ENCODE measurements around the gene PLD6.
"Not testable (repeated sequence)": the region's sequence is repeated elsewhere in the genome, so short reads cannot be mapped to it uniquely, and the experiment has no call there.

PLD6 gene

DNA sequence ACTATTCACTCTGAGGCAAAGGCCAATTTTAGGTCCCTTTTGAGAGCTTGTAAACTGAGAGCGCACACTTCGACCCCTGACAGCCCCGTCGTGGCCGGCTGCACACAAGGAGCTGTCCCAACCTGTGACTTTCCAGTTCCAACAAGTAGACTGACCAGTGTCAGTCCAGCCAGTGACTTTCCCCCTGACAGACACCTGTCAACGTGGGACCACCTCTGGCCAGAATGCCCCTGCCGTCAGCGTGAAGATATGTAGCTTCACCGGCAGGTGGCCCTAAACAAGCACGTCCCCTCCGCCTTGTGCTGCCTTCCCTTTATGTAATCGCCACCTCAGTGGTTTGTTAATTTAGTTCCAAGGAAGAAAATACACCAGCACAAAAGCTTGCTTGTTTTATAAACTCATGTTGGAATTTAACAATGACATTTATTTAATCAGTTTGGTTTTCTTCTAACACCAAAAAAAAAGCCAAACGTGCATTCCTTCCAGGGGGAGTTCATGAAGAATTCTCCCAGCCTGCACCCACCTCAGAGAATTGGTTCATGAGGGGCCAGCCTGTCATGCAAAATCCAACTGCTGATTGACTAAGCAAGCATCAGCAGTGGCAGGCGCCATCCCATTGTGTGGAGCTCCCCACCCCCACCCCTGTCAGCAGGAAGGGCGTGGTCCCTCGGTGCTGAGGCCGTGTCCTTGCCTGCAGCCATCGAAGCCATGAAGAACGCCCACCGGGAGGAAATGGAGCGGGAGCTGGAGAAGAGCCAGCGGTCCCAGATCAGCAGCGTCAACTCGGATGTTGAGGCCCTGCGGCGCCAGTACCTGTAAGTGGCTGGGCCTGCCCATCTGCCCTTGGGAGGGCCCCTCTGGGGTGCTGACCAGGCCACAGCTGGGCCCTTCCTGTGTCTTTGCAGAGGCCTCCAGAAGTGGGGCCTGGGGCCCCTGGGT lies 33.9 kb downstream of the PLD6 start:
- no peak for DNase-seq

DNA sequence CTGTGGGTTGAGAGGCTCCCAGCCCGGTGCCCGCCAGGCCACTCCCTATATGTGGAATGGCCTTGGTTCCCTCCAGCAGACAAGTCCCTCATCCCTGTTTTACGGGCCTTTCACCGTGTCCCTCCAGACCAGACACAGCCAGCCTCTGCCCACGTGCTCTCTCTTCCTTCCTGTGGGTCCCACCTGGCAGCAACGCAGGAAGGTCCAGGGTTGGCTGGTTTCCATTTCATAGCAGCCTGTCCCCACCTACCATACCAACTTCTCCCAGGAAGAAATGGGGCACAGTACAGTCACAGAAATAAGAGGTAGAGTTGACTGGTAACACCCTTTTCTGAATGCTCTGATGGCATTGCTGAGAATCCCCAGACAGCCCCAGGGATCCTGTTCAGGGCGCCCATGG lies 34.9 kb downstream of the PLD6 start:
- no peak for DNase-seq

DNA sequence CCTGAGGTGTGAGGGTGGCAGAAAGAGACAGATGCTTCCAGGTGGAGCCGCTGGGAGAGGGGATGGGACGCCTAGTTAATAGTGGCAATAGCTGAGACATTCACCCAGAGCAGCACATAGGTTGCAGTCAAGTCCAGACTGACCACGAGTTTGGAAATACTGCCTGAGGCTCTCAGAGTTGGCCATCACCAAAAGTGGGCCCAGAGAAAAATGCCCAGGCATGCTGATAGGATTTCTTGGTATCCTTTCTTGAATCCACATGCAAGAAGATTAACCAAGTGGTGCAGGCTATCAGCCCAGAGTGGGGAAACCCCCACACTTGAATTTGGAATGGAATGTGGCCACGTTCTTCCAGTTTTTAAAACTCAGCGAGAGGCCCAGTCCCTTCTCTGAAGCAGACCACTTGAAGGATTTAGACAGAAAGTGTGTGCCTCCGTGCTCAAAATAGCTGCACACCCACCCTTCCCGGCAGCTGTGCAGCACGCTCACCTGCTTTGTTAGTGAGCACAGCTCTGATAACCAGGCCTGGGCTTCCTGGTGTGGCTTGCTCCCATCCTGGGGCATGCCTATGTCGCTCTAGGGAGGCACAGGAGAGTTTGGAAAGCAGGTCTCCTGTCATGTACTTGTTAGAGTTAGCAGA lies 35.7 kb downstream of the PLD6 start:
- DNase-seq, result no peak

- DNase-seq, result no peak
Measured at GRCh38 chr17:17169396-17169795, 36.7 kb downstream of the PLD6 start.

GRCh38 chr17:17168401-17168800 lies 37.7 kb downstream of the PLD6 start:
- DNase-seq, result no peak

GRCh38 chr17:17167986-17168385 lies 38.1 kb downstream of the PLD6 start:
- no peak for DNase-seq

DNA sequence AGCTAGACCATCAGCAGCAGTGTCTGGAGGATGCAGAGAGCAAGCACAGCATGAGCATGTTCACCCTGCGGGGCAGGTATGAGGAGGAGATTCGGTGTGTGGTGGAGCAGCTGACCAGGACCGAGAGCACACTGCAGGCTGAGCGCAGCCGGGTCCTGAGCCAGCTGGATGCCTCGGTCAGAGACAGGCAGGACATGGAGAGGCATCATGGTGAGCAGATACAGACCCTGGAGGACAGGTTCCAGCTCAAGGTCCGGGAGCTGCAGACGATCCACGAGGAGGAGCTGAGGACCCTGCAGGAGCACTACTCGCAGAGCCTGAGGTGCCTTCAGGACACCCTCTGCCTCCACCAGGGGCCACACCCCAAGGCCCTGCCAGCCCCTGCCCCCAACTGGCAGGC lies 38.8 kb downstream of the PLD6 start:
- no peak for DNase-seq

DNA sequence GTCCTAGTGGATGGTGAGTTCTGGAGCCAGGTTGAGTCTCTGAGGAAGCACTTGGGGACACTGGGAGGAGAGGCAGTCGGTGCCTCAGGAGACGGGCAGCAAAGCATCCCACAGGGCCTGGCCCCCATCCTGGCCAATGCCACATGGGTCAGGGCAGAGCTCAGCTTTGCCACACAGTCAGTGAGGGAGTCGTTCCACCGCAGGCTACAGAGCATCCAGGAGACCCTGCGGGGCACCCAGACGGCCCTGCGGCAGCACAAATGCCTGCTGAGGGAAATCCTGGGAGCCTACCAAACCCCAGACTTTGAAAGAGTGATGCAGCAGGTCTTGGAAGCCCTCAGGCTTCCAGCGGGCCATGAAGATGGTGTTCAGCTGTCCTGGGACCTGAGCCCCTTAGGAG lies 39.7 kb downstream of the PLD6 start:
- DNase-seq, result no peak

DNA sequence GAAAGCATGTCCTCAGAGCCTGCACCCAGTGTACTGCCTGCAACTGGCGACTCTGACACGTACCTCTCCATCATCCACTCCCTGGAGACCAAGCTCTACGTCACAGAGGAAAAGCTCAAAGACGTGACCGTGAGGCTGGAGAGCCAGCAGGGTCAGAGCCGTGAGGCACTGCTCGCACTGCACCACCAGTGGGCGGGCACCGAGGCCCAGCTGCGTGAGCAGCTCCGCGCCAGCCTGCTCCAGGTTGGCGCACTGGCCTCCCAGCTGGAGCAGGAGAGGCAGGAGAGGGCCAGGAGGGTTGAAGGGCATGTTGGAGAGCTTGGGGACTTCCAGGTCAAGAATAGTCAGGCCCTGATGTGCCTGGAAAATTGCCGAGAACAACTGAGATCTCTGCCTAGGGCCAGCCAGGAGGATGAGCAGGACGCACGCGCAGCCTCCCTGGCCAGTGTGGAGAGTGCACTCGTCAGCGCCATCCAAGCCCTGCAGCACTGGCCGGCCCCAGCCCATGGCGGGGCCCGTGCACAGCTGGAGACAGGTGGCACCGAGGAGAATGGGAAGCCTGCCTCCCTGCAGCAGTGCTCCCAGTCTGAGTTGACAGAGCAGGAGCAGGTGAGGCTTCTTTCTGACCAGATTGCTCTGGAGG lies 40.3 kb downstream of the PLD6 start:
- DNase-seq, result no peak

DNA sequence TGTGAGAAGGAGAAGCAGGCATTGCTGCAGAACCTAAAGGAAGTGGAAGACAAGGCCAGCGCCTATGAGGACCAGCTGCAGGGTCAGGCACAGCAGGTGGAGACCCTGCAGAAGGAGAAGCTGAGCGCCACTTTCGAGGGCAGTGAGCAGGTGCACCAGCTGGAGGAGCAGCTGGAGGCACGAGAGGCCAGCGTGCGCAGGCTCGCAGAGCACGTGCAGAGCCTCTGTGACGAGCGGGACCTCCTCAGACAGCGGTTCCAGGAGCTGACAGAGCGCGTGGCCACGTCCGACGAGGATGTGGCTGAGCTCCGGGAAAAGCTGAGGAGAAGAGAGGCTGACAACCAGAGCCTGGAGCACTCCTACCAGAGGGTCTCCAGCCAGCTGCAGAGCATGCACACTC lies 41.5 kb downstream of the PLD6 start:
- no peak for DNase-seq

DNA sequence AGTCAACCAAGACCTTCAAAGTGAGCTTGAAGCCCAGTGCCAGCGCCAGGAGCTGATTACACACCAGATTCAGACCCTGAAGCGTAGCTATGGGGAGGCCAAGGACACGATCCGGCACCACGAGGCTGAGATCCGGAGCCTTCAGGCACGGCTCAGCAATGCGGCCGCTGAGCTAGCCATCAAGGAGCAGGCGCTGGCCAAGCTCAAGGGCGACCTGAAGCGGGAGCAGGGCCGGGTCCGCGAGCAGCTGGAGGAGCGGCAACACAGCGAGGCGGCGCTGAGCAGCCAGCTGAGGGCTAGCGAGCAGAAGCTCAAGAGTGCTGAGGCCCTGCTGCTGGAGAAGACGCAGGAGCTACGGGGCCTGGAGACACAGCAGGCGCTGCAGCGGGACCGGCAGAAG lies 42.0 kb downstream of the PLD6 start:
- DNase-seq, result no peak

- DNase-seq, result no peak
Measured at GRCh38 chr17:17161759-17162158, 44.4 kb downstream of the PLD6 start.

DNA sequence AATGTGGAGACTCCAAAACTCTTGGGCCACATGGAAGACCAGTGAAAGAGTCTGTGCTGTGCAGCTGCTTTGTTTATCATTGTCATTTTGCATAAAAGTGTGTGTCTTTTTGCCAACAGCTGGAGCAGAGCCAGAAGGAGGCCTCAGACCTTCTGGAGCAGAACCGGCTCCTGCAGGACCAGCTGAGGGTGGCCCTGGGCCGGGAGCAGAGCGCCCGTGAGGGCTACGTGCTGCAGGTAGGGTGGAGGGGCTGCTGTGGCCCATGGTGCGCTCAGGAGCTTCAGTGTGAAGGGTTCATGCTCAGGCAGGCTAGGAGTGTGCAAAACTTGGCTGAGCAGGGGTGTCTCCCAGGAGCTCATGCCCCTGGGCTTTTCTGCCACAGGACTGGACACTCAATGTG lies 45.0 kb downstream of the PLD6 start:
- DNase-seq, result no peak

DNA sequence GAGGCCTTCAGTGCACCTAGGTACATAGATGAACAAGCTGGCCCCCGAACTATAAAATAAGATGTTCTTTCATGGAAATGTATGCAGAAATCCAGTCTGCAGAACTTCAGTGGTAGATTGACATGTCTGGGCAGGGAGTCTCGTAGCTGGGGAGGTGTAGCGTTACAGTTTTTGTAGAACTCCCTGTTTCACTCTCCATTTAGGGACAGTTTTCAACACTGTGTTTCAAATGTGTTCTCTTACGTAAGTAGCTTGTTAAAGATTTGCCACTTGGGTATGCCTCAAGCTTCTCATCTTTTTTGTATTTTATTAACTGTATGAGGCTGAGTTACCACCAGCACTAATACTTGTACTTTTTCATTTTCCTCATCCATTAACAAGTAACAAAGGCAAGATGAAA lies 46.6 kb downstream of the PLD6 start:
- no peak for DNase-seq

- DNase-seq, result not testable (repeated sequence)
Measured at GRCh38 chr17:17158506-17158905, 47.6 kb downstream of the PLD6 start.

GRCh38 chr17:17157041-17157440 lies 49.1 kb downstream of the PLD6 start:
- no peak for DNase-seq

DNA sequence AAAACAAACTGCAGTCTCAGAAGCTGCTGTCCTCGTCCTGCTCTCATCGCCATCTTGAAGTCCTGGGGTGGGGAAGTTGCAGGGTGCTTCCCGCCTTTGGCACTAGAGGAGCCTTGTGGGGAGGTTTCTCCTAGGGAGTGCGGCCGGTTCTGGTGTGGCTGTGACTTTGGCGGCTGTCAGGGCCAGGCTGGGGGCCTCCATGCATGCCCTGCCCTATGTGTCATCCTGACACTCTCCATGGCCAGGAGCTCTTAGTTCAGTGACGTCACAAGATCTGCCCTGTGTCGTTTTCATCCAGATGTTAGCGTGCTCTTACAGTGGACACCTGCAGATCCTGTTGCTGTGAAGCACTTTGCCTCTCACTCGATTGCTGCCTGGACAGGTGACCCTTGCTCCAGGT lies 49.6 kb downstream of the PLD6 start:
- DNase-seq, result no peak

- no peak for DNase-seq
Measured at GRCh38 chr17:17156107-17156506, 50.0 kb downstream of the PLD6 start.

- DNase-seq, result no peak
Measured at GRCh38 chr17:17155568-17155967, 50.6 kb downstream of the PLD6 start.

DNA sequence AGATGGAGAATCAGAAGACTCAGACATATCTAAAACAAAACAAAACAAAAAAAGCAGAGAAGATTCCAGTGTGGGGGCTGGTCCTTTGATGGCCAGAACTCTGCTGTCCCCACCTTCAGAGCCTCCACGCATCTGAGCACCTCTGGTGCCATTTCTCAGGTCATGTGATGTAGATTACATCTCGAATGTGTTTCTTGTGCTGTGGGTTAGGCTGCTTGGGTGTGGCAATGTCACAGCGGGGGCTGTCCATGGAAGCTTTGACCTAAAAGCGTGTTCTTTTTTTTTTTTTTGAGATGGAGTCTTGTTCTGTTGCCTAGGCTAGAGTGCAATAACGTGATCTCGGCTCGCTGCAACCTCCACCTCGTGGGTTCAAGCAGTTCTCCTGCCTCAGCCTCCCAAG lies 51.2 kb downstream of the PLD6 start:
- no peak for DNase-seq

- DNase-seq, result no peak
Measured at GRCh38 chr17:17154556-17154955, 51.6 kb downstream of the PLD6 start.

- no peak for DNase-seq
Measured at GRCh38 chr17:17153709-17154108, 52.4 kb downstream of the PLD6 start.

DNA sequence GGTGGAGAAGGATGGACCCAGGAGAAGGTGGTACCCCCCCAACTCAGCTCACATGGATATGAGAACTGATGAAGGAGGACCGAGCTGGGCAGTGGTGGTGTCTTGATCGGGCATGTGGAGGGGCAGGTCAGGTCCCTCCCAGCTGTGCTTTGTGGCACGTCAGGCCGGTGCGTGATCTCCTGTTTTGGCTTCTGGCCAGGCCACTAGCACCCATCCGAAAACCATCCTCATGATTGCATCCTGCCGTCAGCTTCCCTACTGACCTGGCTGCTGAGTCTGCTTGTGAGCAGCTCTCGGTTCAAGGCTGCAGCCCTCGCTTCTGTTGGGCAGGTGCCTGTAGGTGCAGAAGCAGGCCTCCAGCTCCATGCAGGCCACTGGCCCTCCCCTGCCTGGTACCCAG lies 53.1 kb downstream of the PLD6 start:
- no peak for DNase-seq

- no peak for DNase-seq
Measured at GRCh38 chr17:17152385-17152784, 53.7 kb downstream of the PLD6 start.
